ES-I3 (cell line): ENCODE results near the gene ANO6.

ENCODE experiments used
- H3K36me3 ChIP-seq: 2 replicates; pipeline ENCODE4 v1.6.1; 2013; ENCODE audit warnings: mild to moderate bottlenecking, low read length, control low read depth, moderate library complexity; ENCODE audit not compliant: insufficient read depth
- H3K4me1 ChIP-seq: 2 replicates; pipeline ENCODE4 v1.6.1; 2013; ENCODE audit warnings: mild to moderate bottlenecking, control low read depth, low read length; ENCODE audit not compliant: insufficient read depth
- H3K9ac ChIP-seq: 2 replicates; pipeline ENCODE4 v1.6.1; 2013; ENCODE audit warnings: low read depth, mild to moderate bottlenecking, low read length, moderate library complexity
- H3K9me3 ChIP-seq: 2 replicates; pipeline ENCODE4 v1.6.1; 2013; ENCODE audit warnings: mild to moderate bottlenecking, low read length, moderate library complexity; ENCODE audit not compliant: control insufficient read depth, insufficient read depth

The ANO6 gene

DNA sequence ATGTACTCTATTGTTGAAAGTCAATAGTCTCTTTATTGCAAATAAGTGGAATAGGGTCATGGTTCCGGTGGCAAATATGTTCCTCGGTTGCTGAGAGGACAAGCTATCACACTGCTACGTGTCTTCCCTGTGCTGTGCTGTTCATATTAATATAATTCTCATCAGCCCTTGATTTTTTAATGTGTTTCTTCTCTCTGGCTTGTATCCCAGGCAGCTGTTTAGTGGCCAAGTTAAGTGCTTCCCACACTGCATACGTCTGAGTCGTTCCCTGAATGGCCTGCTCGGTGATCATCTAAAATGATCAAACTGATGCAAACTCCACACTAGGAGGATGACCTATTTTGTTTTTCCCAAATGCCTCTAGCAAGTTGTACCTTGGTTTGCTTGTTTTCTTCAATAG is 186.4 kb downstream of the ANO6 start:
- no peak overlapping the region for H3K9ac ChIP-seq

DNA sequence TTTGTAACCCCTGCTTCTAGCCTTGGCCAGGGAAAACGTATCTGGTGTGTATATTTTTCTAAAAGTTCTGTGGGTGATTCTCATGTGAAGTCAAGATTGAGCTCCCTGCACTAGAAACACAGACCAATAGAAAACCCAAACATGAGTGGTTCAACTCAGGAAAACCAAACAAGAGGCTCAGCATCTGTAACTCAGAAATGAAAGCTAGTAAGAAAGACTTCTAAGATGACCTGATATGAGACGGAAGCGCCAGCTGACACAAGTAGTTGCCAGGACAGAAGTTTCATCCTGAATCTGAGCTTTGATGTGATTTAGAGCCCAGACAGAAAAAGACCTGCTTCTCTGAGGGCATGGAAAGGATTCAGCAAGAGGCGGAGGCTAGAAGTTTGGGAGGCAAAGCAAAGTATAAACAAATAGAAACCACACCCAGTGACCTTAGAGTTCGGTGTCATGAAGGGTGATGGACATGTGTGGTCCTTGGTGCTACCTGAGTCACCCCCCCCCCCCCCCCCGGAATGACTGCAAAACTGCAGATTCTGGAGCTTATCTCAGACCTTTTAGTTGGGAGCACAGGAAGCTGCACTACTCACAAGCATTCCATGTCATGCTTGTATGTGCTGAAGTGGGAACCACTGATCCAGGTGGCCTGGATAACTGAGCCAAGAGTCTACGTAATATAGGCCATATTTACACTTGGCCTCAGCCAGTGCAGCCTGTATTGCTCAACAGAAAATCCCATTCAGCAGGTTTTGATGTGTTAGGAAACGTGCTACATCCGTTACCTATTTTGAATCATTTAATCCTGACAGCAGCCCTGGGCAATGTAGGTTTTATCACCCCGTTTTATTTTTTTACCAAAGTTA is 191.3 kb downstream of the ANO6 start:
- H3K9ac ChIP-seq = no peak overlapping the region
- peaks cover 5% of the 10 kb centered on the region for H3K36me3 ChIP-seq
- H3K9me3 ChIP-seq = no peaks in the 10 kb centered on the region
- no peaks in the 10 kb centered on the region for H3K4me1 ChIP-seq

More for the DNA sequence above, 186.4 kb downstream of the ANO6 start:
- Histone ChIP-seq H3K9me3 (no peaks in the 10 kb centered on the region), H3K36me3 (peaks cover 12% of the 10 kb centered on the region), H3K4me1 (no peaks in the 10 kb centered on the region)

DNA sequence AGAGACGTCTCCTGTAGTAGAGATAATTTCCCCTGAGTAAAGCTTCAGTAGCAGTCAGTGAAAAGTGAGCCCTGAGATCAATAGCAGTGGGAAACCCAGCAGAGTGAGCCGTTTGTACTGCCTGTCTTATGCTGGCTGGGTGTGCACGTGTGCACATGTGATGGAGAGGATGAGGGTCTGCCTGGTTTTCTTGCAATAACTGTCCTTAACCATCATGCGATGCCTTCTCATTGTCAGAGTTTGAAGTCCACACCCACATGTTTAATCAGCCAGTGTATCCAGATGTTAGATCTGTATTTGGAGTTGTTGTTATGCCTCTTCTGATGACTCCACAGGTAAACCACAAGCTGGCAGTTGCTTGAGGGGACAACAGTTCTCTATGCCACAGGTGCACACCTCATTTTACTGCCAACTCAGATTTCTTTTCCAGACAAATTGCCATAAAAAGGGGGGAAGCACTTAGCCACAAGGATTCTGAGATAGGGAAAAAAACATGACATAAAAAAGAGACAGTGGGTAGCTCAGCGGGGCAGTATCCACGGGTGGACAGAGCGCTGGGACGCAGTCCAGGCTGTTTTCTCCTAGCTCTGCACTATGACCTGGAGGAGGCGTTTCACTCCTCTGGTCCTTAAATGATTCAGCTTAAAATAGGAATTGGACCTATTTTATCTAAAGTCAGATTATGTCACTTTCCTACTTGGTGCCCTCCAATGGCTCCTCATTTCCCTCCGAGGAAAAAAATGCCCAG is 192.3 kb downstream of the ANO6 start:
- no peaks in the 10 kb centered on the region for H3K9me3 ChIP-seq
- no peaks in the 10 kb centered on the region for H3K4me1 ChIP-seq
- peaks cover 5% of the 10 kb centered on the region for H3K36me3 ChIP-seq
- H3K9ac ChIP-seq = no peak overlapping the region

DNA sequence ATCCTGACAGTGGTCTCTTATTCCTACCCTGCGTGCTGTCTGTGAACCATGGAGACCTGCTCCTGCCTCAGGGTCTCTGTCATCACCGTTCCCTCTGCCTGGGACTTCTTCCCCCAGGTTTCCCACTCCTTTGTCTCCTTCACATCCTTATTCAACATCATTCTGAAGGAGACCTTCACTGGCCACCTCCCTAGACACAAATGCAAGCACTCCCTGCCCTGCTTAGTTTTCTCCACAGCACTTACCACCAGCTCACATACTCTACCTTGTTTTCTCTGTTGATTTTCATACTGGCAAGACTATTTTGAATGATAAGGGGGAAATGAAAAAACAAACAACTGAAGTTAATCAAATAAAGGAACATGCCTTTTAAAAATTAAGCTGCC is 192.8 kb downstream of the ANO6 start:
- peaks cover 5% of the 10 kb centered on the region; the same call in 1 of the 2 replicates for H3K36me3 ChIP-seq
- no peaks in the 10 kb centered on the region for H3K9me3 ChIP-seq
- H3K4me1 ChIP-seq = no peaks in the 10 kb centered on the region
- no peak overlapping the region for H3K9ac ChIP-seq

DNA sequence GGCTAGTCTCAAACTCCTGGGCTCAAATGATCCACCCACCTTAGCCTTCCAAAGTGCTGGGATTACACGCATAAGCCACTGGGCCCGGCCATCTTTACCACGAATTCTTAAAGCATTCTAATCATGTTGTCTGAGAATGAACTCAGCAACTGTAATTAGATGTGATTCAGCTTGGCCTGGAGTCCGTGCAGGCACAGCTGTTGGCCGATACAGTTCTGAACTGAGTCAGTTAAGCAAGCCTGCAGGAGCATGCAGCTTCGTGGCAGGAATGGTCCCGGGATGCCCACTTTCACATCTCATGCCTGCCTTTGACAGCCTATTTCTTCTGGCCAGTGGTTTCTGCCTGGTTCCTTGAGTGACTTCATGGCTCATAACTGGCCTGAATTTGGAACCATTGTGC is 194.1 kb downstream of the ANO6 start:
- Histone ChIP-seq H3K4me1 (no peaks in the 10 kb centered on the region), H3K36me3 (peaks cover 5% of the 10 kb centered on the region; the same call in 1 of the 2 replicates), H3K9ac (no peak overlapping the region), H3K9me3 (no peaks in the 10 kb centered on the region)

DNA sequence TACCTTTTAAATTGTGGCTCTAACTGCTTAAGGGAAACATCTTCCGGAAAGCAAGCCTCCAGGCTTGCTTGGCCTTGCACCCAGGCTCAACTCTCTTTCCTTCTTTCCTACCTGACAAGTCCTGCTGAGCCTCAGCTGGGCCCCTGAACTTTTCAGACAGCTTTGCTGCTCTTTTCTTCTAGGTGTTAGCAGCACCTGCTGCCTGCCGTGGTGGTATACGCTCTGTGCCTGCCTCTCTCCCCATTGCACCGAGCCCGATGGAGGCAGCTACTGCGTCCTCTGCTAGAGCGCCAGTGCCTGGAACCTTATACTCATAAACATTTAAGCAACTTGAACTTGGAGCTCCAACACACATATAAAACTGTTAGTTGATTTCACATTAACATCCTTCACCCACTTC is 195.7 kb downstream of the ANO6 start:
- Histone ChIP-seq H3K36me3 (peaks cover 8% of the 10 kb centered on the region; the same call in 1 of the 2 replicates), H3K9me3 (no peaks in the 10 kb centered on the region)

DNA sequence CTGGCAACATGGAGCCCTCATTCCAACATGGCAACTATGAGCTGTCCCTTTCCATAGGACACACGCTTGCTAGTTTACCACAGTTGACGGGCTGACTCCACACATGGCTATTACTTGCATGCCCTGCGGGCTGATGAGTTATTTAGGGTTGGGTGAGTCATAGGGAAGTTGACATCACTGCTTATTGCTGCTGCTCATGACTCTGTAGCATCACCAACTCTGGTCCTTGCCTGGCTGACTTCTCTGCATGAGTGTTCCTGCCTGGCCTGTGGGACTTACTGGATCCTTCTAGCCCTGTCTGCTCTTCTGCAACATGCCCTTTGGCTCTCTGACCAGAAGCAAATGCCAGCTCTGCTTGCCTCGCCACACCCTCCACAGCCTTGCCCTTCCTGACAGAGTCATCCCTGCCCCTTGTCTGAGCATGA is 199.5 kb downstream of the ANO6 start:
- no peaks in the 10 kb centered on the region for H3K4me1 ChIP-seq
- no peak overlapping the region for H3K9ac ChIP-seq
- no peaks in the 10 kb centered on the region for H3K9me3 ChIP-seq
- H3K36me3 ChIP-seq = peaks cover 3% of the 10 kb centered on the region; the same call in 1 of the 2 replicates

More for the DNA sequence above, 195.7 kb downstream of the ANO6 start:
- Histone ChIP-seq H3K4me1 (no peaks in the 10 kb centered on the region), H3K9ac (no peak overlapping the region)

DNA sequence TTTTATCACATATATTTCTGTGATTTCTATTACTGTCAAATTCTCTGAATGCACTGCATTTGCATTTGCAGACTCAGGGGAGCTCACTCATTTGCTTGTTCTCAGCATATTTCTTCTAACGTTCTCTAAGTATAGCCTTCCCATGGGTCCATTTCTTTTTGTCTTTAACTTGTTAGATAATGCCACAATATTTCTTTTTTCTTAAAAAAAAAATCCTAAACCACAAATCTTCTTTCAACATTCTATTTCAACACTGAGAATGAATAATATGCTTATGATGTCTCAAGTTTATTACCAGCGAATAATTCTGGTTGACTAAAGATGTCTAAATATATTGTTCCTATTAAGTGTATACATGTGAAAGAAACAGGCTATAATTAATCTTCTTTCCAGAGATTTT is 200.2 kb downstream of the ANO6 start:
- H3K4me1 ChIP-seq = no peaks in the 10 kb centered on the region
- H3K36me3 ChIP-seq = peaks cover 4% of the 10 kb centered on the region; the same call in 1 of the 2 replicates
- no peaks in the 10 kb centered on the region for H3K9me3 ChIP-seq
- H3K9ac ChIP-seq = no peak overlapping the region

DNA sequence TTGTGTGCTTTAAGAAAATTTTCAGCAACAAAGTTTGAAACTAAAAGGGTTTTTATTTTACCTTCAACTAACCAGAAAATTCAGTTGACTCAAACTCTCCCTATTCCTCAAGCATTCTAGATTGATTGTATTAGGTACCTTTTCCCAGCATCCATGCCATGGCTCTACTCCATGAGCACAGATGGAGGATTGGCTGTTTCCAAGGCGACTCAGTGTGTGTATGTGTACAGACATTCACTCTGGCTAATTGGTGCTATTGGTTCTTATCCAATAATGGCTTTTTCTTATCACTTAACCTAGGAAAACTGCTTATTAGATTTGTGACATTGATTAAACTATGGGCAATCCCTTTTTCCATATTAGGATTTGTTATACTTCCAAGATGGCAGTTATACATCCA is 202.6 kb downstream of the ANO6 start:
- H3K4me1 ChIP-seq = no peaks in the 10 kb centered on the region
- no peaks in the 10 kb centered on the region for H3K9me3 ChIP-seq
- no peak overlapping the region for H3K9ac ChIP-seq
- peaks cover 12% of the 10 kb centered on the region for H3K36me3 ChIP-seq

DNA sequence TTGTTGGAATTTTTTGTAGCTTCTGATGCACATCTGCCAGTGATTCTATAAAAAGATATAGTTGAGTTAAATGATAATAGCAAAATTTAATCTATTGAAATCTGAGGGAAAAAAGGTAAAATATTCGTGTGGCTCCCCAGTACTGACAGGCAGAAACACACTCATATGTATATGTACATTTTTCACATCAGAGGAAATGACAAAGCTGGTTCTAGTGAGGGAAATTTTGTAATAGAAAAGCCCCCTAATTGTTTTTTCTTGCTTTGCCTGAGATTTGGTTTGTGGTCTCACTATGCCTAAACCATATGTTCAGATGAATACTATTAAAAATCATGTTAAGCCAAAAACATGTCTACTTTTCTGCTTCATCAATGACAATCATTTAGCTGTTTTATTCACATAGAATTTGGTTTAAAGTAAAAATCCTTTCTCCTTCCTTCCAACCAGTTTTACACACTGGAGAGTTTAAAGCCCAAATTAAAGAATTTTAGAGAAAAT is 203.5 kb downstream of the ANO6 start:
- Histone ChIP-seq H3K9ac (no peak overlapping the region), H3K4me1 (no peaks in the 10 kb centered on the region), H3K36me3 (peaks cover 17% of the 10 kb centered on the region), H3K9me3 (no peaks in the 10 kb centered on the region)

DNA sequence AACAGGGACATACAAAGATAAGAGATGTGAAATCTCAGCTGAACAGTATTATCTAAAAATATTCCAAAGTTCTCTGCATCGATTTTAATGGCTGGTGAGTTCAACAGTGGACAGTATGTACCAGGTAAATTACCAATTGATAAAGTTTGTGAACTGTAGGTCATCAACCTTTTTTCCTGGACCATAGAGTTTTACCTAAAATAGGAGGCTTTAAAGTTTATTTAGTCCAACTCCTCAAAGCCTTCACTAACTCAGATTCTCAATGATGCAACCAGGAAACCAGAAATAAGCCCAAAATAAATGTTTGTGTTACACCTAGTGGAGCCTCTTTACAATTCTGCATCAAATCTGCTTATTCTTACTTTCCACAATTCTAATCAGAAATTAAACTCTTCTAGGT is 205.8 kb downstream of the ANO6 start:
- no peaks in the 10 kb centered on the region for H3K9me3 ChIP-seq
- H3K9ac ChIP-seq = no peak overlapping the region
- H3K4me1 ChIP-seq = no peaks in the 10 kb centered on the region
- peaks cover 21% of the 10 kb centered on the region for H3K36me3 ChIP-seq

DNA sequence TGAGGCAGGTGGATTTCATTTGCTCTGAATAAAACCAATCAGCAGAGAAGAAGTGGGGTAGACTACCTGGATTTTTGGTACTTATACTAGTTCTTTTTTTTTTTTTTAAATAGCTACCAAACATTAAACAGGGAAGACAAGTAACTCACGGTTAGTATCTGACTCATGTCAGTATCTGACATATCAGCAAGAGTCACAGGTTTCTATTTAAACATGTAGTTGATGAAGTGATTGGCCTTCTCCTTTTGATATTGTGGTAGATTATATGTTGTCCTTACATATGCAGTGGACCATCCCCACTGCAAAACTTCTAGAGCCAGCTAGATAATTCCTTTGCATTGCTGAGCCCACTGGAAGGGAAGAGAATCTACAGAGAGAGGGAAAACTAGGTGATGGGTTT is 208.0 kb downstream of the ANO6 start:
- peaks cover 21% of the 10 kb centered on the region for H3K36me3 ChIP-seq

DNA sequence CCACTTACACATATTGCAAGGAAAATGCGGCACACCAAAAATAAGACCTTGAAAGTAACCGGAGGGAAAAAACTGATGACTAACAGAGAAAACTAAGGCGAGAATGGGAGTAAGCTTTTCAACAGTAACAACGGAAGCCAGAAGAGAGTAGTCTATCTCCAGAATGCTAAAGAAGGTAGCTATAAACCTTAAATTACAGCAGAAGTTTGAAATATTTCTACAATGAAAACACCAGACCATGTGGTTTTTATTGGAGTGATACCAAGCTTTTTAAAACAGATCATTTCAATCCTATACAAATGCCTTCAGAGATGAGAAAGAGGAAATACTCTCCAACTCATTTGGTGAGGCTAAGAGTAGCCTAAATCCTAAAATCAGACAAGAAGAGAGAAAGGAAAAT is 209.5 kb downstream of the ANO6 start:
- Histone ChIP-seq H3K4me1 (no peaks in the 10 kb centered on the region), H3K9me3 (no peaks in the 10 kb centered on the region), H3K36me3 (peaks cover 21% of the 10 kb centered on the region), H3K9ac (no peak overlapping the region)

More for the DNA sequence above, 208.0 kb downstream of the ANO6 start:
- H3K9ac ChIP-seq = no peak overlapping the region
- H3K4me1 ChIP-seq = no peaks in the 10 kb centered on the region
- H3K9me3 ChIP-seq = no peaks in the 10 kb centered on the region

DNA sequence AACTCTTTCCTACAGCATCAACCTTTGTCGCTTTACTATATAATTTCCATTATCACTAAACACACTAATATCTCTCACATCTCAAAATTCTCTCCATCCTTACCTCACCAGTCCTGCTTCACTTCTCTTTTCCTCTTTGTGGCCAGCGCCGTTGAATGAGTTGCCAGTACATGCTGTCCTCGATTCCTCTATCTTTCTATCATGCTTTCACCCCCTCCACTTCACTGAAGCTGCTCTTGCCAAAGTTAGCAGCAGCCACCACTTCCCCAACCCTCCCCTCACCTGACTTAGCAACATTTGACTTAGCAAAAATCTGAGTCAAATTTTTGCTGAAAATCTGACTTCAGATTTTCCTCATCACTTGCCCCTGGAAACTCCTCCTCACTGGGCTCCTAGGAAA is 210.4 kb downstream of the ANO6 start:
- H3K9me3 ChIP-seq = no peaks in the 10 kb centered on the region
- H3K36me3 ChIP-seq = peaks cover 19% of the 10 kb centered on the region
- H3K9ac ChIP-seq = no peak overlapping the region
- no peaks in the 10 kb centered on the region for H3K4me1 ChIP-seq
